HepG2 (cell line): ENCODE results near the gene FIBP. TPM values are rescaled to one million over a fixed set of nuclear protein-coding genes. Genes with fewer than 3 reads are reported as not detected.

Source experiments
- AFF4 ChIP-seq: sonication (generic); formaldehyde crosslinking; IDR thresholded peaks from 2 replicates; pipeline ENCODE4 v1.4.0; 2020; ENCODE audit warnings: missing genetic modification reagents
- FOXP1 ChIP-seq, 2 experiments: fragments of 450-650 bp in 1 of 2; IDR thresholded peaks; 2 replicates each; pipeline ENCODE4 v1.6.1; 2017 to 2018; ENCODE audit warnings: antibody characterized with exemption in 1 of 2
- KLF6 ChIP-seq: IDR thresholded peaks from 2 replicates; pipeline ENCODE4 v1.8.0; 2016; ENCODE audit warnings: missing biosample characterization, missing genetic modification reagents
- MXD3 ChIP-seq: IDR thresholded peaks from 2 replicates; pipeline ENCODE4 v1.6.1; 2016; ENCODE audit warnings: mild to moderate bottlenecking, missing biosample characterization, missing genetic modification reagents
- NFIC ChIP-seq: IDR thresholded peaks from 2 replicates; pipeline ENCODE4 v1.6.1; 2012; ENCODE audit warnings: mild to moderate bottlenecking, low read length, inconsistent platforms
- NONO ChIP-seq, 2 experiments: fragments of 450-650 bp in 1 of 2; sonication (generic) in 1 of 2; formaldehyde crosslinking in 1 of 2; IDR thresholded peaks in 1 of 2; conservative IDR thresholded peaks in 1 of 2; 2 replicates each; pipeline versions ENCODE4 v1.6.1 to v1.8.0; 2017 to 2022; ENCODE audit warnings: mild to moderate bottlenecking in 1 of 2, missing genetic modification reagents in 1 of 2, moderate library complexity in 1 of 2
- PCBP1 ChIP-seq: fragments of 200-400 bp; formaldehyde crosslinking; IDR thresholded peaks from 2 replicates; pipeline ENCODE4 v1.6.1; 2017; ENCODE audit warnings: mild to moderate bottlenecking, low read depth, low read length, borderline replicate concordance
- PCBP2 ChIP-seq: fragments of 200-400 bp; formaldehyde crosslinking; optimal IDR thresholded peaks from 2 replicates; pipeline ENCODE3; 2018; ENCODE audit warnings: low read length, low read depth; ENCODE audit not compliant: poor library complexity, severe bottlenecking
- PRDM10 ChIP-seq: sonication (generic); formaldehyde crosslinking; IDR thresholded peaks from 2 replicates; pipeline ENCODE4 v1.4.0; 2020; ENCODE audit warnings: low read depth, missing genetic modification reagents
- RAD51 ChIP-seq: fragments of 450-650 bp; IDR thresholded peaks from 2 replicates; pipeline ENCODE4 v1.6.1; 2016; ENCODE audit warnings: borderline replicate concordance
- RFXAP ChIP-seq: sonication (generic); formaldehyde crosslinking; IDR thresholded peaks from 2 replicates; pipeline ENCODE4 v1.4.0; 2020; ENCODE audit warnings: missing genetic modification reagents, borderline replicate concordance
- ZNF10 ChIP-seq: sonication (generic); formaldehyde crosslinking; IDR thresholded peaks from 2 replicates; pipeline ENCODE4 v1.4.0; 2020; ENCODE audit warnings: mild to moderate bottlenecking, low read depth, missing genetic modification reagents, borderline replicate concordance
- ZNF263 ChIP-seq: sonication (generic); formaldehyde crosslinking; IDR thresholded peaks from 2 replicates; pipeline ENCODE4 v1.4.0; 2020; ENCODE audit warnings: missing genetic modification reagents
- ZNF597 ChIP-seq: sonication (generic); formaldehyde crosslinking; IDR thresholded peaks from 2 replicates; pipeline ENCODE4 v1.5.0; 2020; ENCODE audit warnings: missing genetic modification reagents
- ZNF713 ChIP-seq: sonication (generic); formaldehyde crosslinking; IDR thresholded peaks from 2 replicates; pipeline ENCODE4 v1.4.0; 2020; ENCODE audit warnings: mild to moderate bottlenecking, missing genetic modification reagents
- ZNF777 ChIP-seq: sonication (generic); formaldehyde crosslinking; IDR thresholded peaks from 2 replicates; pipeline ENCODE4 v1.4.0; 2020; ENCODE audit warnings: missing genetic modification reagents
- ZNF891 ChIP-seq: sonication (generic); formaldehyde crosslinking; IDR thresholded peaks from 2 replicates; pipeline ENCODE4 v1.5.0; 2020; ENCODE audit warnings: mild to moderate bottlenecking, missing genetic modification reagents
- polyA plus RNA-seq, 8 experiments: library from polyadenylated mRNA; depleted of rRNA in 3 of 8; stranded (reverse) in 7 of 8; unstranded in 1 of 8; fragments of >200 nt; fragmentation: Illumina TruSeq in 4 of 8; extraction: Trizol in 4 of 8; gene quantifications; 2 replicates each; pipeline versions ENCODE4 v1.2.1 to v1.2.3, GENCODE V29; 2011 to 2016; ENCODE audit warnings: low read depth in 4 of 8, missing spikeins in 1 of 8, mixed read lengths in 1 of 8; ENCODE audit not compliant: insufficient read depth in 1 of 8
- total RNA-seq, 5 experiments: library from RNA; depleted of rRNA; stranded (reverse); fragments of >200 nt; fragmentation: Illumina TruSeq; extraction: Trizol; gene quantifications; 2 replicates each; pipeline ENCODE4 v1.2.3, GENCODE V29; 2016; ENCODE audit warnings: low read depth in 1 of 5

FIBP gene
- total and polyA plus RNA-seq, 2 of the 13 experiments (the other 11 are each of a cell fraction or from before 2014, with no cell fraction given): 42.9 to 62.1 TPM

GRCh38 chr11:65911682-65912568, 23.7 kb upstream of the FIBP start (continued):
- TF ChIP-seq ZNF597 (no peak), RFXAP (CRISPR knock-in tag) (no peak), MXD3 (no peak), AFF4 (no peak), FOXP1 (IDR thresholded peaks at IDR 0.05) (no peak), FOXP1 (CRISPR knock-in tag; IDR thresholded peaks at IDR 0.05) (no peak), PCBP2 (no peak), PRDM10 (CRISPR knock-in tag) (no peak), ZNF263 (CRISPR knock-in tag) (no peak), PCBP1 (no peak), NONO (IDR thresholded peaks at IDR 0.05) (no peak), NONO (CRISPR knock-in tag; conservative IDR thresholded peaks at IDR 0.05) (no peak), NFIC (no peak), KLF6 (no peak), ZNF891 (CRISPR knock-in tag) (0 out of 2 replicates have a peak, but pooled peaks have one; percentile 34), ZNF10 (CRISPR knock-in tag) (no peak), RAD51 (no peak), ZNF713 (CRISPR knock-in tag) (no peak), ZNF777 (CRISPR knock-in tag) (no peak)
